Measurements from ENCODE around the gene MRPS10.
A peak's percentile ranks its signal among the peaks of the same experiment; 100 is the strongest.
"Not testable (repeated sequence)": the region's sequence is repeated elsewhere in the genome, so short reads cannot be mapped to it uniquely, and the experiment has no call there.

Gene MRPS10

GRCh38 chr6:42237857-42238256 lies 20.2 kb upstream of the MRPS10 start:
- DNase-seq = no peak

GRCh38 chr6:42236682-42237473 lies 19.2 kb upstream of the MRPS10 start:
- peak in 1 of 14 donors; percentile 17 for DNase-seq

- no peak for DNase-seq
These were observed 18.4 kb upstream of the MRPS10 start for GRCh38 chr6:42236030-42236429.

GRCh38 chr6:42232035-42232434 lies 14.4 kb upstream of the MRPS10 start:
- DNase-seq = no peak

GRCh38 chr6:42230345-42231321 lies 13.0 kb upstream of the MRPS10 start:
- DNase-seq = no peak

GRCh38 chr6:42229506-42230119 lies 12.0 kb upstream of the MRPS10 start:
- no peak for DNase-seq

GRCh38 chr6:42228305-42228704 lies 10.6 kb upstream of the MRPS10 start:
- no peak for DNase-seq

GRCh38 chr6:42227173-42227850 lies 9.7 kb upstream of the MRPS10 start:
- no peak for DNase-seq

GRCh38 chr6:42226645-42227143 lies 9.0 kb upstream of the MRPS10 start:
- no peak for DNase-seq

- no peak for DNase-seq
These were observed 8.5 kb upstream of the MRPS10 start for GRCh38 chr6:42226161-42226611.

- no peak for DNase-seq
These were observed 7.8 kb upstream of the MRPS10 start for GRCh38 chr6:42225419-42225818.

GRCh38 chr6:42225029-42225339 lies 7.3 kb upstream of the MRPS10 start:
- DNase-seq = no peak

GRCh38 chr6:42224222-42225028 lies 6.8 kb upstream of the MRPS10 start:
- DNase-seq = no peak

GRCh38 chr6:42222448-42222847 lies 4.8 kb upstream of the MRPS10 start:
- no peak for DNase-seq

- DNase-seq = no peak
These were observed 3.9 kb upstream of the MRPS10 start for GRCh38 chr6:42221546-42221945.

GRCh38 chr6:42220807-42221206 lies 3.1 kb upstream of the MRPS10 start:
- DNase-seq = no peak

- DNase-seq = peak in 1 of 14 donors; percentile 28
These were observed 523 bp downstream of the MRPS10 start for GRCh38 chr6:42217157-42217518.

GRCh38 chr6:42216495-42216894 lies 1.2 kb downstream of the MRPS10 start:
- not testable (repeated sequence) for DNase-seq

GRCh38 chr6:42212442-42212841 lies 5.2 kb downstream of the MRPS10 start:
- no peak for DNase-seq

GRCh38 chr6:42211726-42212125 lies 5.9 kb downstream of the MRPS10 start:
- no peak for DNase-seq

- no peak for DNase-seq
These were observed 7.1 kb downstream of the MRPS10 start for GRCh38 chr6:42210551-42210950.

Data from C1 segment of cervical spinal cord (tissue), 14 donors.